ENCODE results near the gene CFAP206. TPM values are rescaled to one million over a fixed set of nuclear protein-coding genes. Genes with fewer than 3 reads are reported as not detected.

CFAP206 gene
- total and polyA plus RNA-seq, 10 of the 15 experiments (the other 5 are each of a cell fraction or from before 2014, with no cell fraction given): 0.04 to 0.24 (median 0.09) TPM; not detected in 6

DNA sequence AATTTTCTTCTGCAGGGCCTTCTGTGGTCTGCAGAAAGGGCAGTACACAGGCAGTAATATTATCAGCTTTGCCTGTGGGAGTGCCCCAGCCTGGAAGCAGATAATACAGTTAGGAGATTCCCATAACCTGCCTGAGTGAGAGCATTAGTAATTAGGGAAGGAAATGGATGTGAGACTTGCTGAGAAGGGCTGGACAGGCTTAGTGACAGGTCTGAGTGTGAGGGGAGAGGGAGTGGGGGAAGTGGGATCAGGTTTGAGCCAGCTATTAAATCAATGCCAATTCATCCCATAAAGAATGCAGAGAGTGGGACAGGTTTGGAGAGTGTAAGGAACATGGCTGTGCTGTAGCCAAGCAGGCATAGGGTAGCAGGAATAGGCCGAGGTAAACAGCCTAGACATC, 10.1 kb upstream of the CFAP206 start:
- SMC1A ChIA-PET (ENCODE audit: uncharacterized antibody, unreplicated experiment): interaction anchor here (1.1 kb wide), 2 partner anchors 9 to 1586 kb away, joined by 3 read pairs; no protein-coding TSS in a partner anchor
- H2AFZ ChIP-seq (ENCODE audit: control insufficient read depth, low read depth, low read length): no peak overlapping the region
- CTCF ChIA-PET: interaction anchor here (1.2 to 1.8 kb wide), 2 partner anchors 8 to 840 kb away, joined by 4 to 6 read pairs; no protein-coding TSS in a partner anchor
- FAIRE-seq (no peak), ATAC-seq (no peak), DNase-seq (ENCODE audit: low read depth, low spot score) (no peak)
- no peaks in the 10 kb centered on the region for H3K27me3 ChIP-seq (replicated peaks in 1 of 2; ENCODE audit: control insufficient read depth in 2 of 2, insufficient read depth in 2 of 2, low read length in 1 of 2)
- H3K9ac ChIP-seq (ENCODE audit: control insufficient read depth, insufficient read depth, low read length): no peak overlapping the region
- H3K36me3 ChIP-seq (ENCODE audit: control insufficient read depth in 2 of 2, insufficient read depth in 2 of 2, low read length in 1 of 2): no peaks in the 10 kb centered on the region
- 84% methylated on average over 1 of the region's 1 CpG for WGBS (ENCODE audit: insufficient coverage, insufficient replicate concordance, low lambda C conversion rate, missing lambda C conversion rate)
- H3K4me2 ChIP-seq (ENCODE audit: control insufficient read depth, insufficient read depth): no peak overlapping the region
- H3K4me1 ChIP-seq (ENCODE audit: control insufficient read depth, insufficient read depth, low read length): no peaks in the 10 kb centered on the region
- RAD21 ChIA-PET (ENCODE audit: unreplicated experiment): no interaction called here
- intact Hi-C loops (cut with micrococcal nuclease; ENCODE audit: unreplicated experiment): loop anchor here (5.0 kb wide), 1 partner anchor 410 kb away; no protein-coding TSS in a partner anchor
- POLR2A ChIA-PET: no interaction called here
- no peak overlapping the region for H3K4me3 ChIP-seq
- no peaks in the 10 kb centered on the region for H4K20me1 ChIP-seq (ENCODE audit: control insufficient read depth, insufficient read depth)
- no peaks in the 10 kb centered on the region for H3K79me2 ChIP-seq (ENCODE audit: control insufficient read depth, insufficient read depth, low read length)
- TF ChIP-seq SUPT20H (IDR thresholded peaks at IDR 0.05; ENCODE audit: borderline replicate concordance, control insufficient read depth, low read depth, low read length) (no peak), EP300 (IDR thresholded peaks at IDR 0.05; ENCODE audit: borderline replicate concordance in 1 of 2, control insufficient read depth in 1 of 2, low read depth in 2 of 2, low read length in 2 of 2) (no peak), SIX5 (IDR thresholded peaks at IDR 0.05; ENCODE audit: low read depth, low read length, severe bottlenecking) (no peak), BACH1 (IDR thresholded peaks at IDR 0.05; ENCODE audit: borderline replicate concordance) (no peak), POU2F2 (IDR thresholded peaks at IDR 0.05; ENCODE audit: borderline replicate concordance, low read depth, low read length) (no peak), SMAD1 (IDR thresholded peaks at IDR 0.05; ENCODE audit: low read depth, partially characterized antibody) (no peak), POLR2A (IDR thresholded peaks at IDR 0.05; ENCODE audit: low read depth, low read length) (no peak)
- TF ChIP-seq, protein P1, sequence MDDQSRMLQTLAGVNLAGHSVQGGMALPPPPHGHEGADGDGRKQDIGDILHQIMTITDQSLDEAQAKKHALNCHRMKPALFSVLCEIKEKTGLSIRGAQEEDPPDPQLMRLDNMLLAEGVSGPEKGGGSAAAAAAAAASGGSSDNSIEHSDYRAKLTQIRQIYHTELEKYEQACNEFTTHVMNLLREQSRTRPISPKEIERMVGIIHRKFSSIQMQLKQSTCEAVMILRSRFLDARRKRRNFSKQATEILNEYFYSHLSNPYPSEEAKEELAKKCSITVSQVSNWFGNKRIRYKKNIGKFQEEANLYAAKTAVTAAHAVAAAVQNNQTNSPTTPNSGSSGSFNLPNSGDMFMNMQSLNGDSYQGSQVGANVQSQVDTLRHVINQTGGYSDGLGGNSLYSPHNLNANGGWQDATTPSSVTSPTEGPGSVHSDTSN (IDR thresholded peaks at IDR 0.05; ENCODE audit: insufficient replicate concordance, low read depth, low read length): no peak
- TF ChIP-seq, protein P2, sequence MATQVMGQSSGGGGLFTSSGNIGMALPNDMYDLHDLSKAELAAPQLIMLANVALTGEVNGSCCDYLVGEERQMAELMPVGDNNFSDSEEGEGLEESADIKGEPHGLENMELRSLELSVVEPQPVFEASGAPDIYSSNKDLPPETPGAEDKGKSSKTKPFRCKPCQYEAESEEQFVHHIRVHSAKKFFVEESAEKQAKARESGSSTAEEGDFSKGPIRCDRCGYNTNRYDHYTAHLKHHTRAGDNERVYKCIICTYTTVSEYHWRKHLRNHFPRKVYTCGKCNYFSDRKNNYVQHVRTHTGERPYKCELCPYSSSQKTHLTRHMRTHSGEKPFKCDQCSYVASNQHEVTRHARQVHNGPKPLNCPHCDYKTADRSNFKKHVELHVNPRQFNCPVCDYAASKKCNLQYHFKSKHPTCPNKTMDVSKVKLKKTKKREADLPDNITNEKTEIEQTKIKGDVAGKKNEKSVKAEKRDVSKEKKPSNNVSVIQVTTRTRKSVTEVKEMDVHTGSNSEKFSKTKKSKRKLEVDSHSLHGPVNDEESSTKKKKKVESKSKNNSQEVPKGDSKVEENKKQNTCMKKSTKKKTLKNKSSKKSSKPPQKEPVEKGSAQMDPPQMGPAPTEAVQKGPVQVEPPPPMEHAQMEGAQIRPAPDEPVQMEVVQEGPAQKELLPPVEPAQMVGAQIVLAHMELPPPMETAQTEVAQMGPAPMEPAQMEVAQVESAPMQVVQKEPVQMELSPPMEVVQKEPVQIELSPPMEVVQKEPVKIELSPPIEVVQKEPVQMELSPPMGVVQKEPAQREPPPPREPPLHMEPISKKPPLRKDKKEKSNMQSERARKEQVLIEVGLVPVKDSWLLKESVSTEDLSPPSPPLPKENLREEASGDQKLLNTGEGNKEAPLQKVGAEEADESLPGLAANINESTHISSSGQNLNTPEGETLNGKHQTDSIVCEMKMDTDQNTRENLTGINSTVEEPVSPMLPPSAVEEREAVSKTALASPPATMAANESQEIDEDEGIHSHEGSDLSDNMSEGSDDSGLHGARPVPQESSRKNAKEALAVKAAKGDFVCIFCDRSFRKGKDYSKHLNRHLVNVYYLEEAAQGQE (IDR thresholded peaks at IDR 0.05; ENCODE audit: low read depth, low read length): no peak
- in situ Hi-C loops (cut with MboI): no loop called here
- H3K9me3 ChIP-seq (replicated peaks; ENCODE audit: control insufficient read depth, insufficient read depth, low read length): no peaks in the 10 kb centered on the region
- no TSS peak for BruUV-seq (replicated peaks)
- no peak overlapping the region for H3K27ac ChIP-seq (ENCODE audit: control insufficient read depth, insufficient read depth)
